Cardiac septum (tissue), 1 donor: ENCODE measurements around the gene MMEL1. TPM values are rescaled to one million over a fixed set of nuclear protein-coding genes. Genes with fewer than 3 reads are reported as not detected.

Experiments
- DNase-seq: peaks from one replicate; pipeline ENCODE4 v3.0.0-alpha.2; 2020; ENCODE audit warnings: low spot score
- intact Hi-C: fragments of 100-400 bp; cut with DNase I; formaldehyde crosslinking; loops from one replicate; pipeline ENCODE4 v1.14.0; 2022
- total RNA-seq: library from RNA; stranded (reverse); fragmentation: NEBNext Ultra II Directional; extraction: Animal tissue kit (Norgen Biotek cat#: 25700); gene quantifications from one replicate; pipeline ENCODE4 v1.2.1, GENCODE V29; 2021
- donor health status: DM: no; HTN: no; CAD: no.

The MMEL1 gene
- total RNA-seq, 1 donor from 2014 or later: not detected

DNA sequence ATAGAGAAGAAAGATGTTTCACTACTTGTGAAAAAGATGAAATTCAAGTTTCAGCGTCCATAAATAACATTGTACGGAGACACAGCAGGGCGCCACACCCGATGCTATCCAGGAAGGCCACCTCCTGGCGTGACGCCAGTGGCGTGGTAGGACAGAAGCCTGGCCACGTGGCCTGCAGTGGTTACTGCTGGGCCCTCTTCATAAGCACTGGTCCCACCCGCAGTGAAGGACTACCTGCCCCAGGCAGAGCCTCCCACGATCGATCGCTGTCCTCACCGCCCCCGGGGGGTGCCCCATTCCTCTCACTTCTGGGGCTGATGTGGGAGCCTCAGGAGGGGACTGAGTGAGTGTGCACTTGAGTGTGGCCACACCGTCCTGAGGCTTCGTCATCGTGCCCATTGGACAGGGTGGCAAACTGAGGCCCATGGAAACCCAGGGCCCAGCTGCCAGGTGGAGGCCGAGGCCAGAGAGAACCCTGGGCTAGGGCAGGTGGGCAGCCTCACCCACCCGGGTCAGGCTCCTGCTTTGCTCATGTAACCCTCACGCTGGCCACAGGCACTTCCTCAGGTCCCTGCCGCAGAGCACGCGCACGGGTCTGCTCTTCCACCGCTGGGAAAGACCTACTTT, 91.1 kb downstream of the MMEL1 start:
- intact Hi-C loops: no loop called here
- no peak for DNase-seq

DNA sequence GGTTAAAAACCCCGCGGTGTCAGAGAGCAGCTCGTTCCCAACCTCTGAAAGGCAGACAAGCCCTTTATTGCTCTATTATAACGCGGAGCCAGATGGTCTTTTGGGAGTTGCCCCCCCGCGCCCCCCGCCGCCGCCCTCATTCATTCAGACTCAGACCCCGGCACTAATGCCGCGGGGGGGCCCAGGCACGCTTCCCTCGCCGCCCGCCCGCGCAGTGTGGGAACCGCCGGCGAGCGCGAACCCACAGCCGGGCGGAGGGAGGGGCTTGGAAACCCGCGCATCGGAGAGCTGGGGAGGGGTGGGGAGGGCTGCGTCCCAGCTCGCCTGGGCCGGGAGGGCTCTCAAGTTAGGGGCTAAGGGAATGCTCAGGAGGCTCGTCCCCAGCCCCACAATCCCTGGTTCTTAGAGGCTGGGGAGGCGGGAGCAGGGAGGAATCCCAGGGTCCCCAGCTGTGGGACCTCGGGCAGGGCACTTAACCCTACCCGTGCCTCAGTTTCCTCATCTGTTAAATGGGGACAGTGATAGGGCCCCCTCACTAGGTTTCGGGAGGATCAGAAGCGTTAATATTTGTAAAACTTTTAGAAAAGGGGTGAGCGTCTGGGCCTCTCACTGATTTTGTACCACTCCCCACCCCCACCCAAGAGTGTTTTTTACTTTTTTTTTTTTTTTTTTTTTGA, 91.9 kb downstream of the MMEL1 start:
- intact Hi-C loops: no loop called here
- DNase-seq: no peak

Other genes starting within 250 kb of the MMEL1 start
- 3.6 TPM for gene MORN1, start 241.5 kb downstream of the MMEL1 start, total RNA-seq
- gene RER1, start 241.2 kb downstream of the MMEL1 start, total RNA-seq: 81.9 TPM
- 18.1 TPM for gene PEX10, start 220.5 kb downstream of the MMEL1 start, total RNA-seq
- 0.11 TPM for gene PLCH2, start 156.7 kb downstream of the MMEL1 start, total RNA-seq
- gene PANK4, start 106.4 kb downstream of the MMEL1 start, total RNA-seq: 37.1 TPM
- gene HES5, start 102.8 kb downstream of the MMEL1 start, total RNA-seq: 2.0 TPM
- gene TNFRSF14, start 76.6 kb downstream of the MMEL1 start, total RNA-seq: 13.8 TPM
- 3.4 TPM for gene PRXL2B, start 46.2 kb downstream of the MMEL1 start, total RNA-seq
- 0.35 TPM for gene TTC34, start 168.7 kb upstream of the MMEL1 start, total RNA-seq